Urinary bladder (tissue), 2 donors: ENCODE measurements around the gene SLC12A1. TPM values are rescaled to one million over a fixed set of nuclear protein-coding genes. Genes with fewer than 3 reads are reported as not detected.

Experiments used
- polyA plus RNA-seq: library from polyadenylated mRNA; stranded (reverse); fragments of 200-250 nt; gene quantifications from one replicate; pipeline ENCODE4 v1.2.3, GENCODE V29; 2013
- small RNA-seq: library from RNA; depleted of rRNA; stranded (forward); fragments of <200 nt; gene quantifications from one replicate; pipeline ENCODE3, GENCODE V24; 2014
- total RNA-seq: library from RNA; depleted of rRNA; stranded (reverse); fragments of >200 nt; gene quantifications from one replicate; pipeline ENCODE4 v1.2.3, GENCODE V29; 2014
- donor health status: healthy.

Gene SLC12A1
- total and polyA plus RNA-seq, 2 donors: 0.06 TPM; not detected in 1

Small RNAs within 50 kb of the gene (small RNA-seq; reads per million reads assigned to genes)
- not detected for gene RF00019

Other genes with a start within 250 kb of the SLC12A1 start
- 0.26 TPM for gene SLC24A5, start 85.3 kb upstream of the SLC12A1 start, total RNA-seq
- gene SLC24A5, start 85.3 kb upstream of the SLC12A1 start, polyA plus RNA-seq: not detected
- gene MYEF2, start 28.0 kb upstream of the SLC12A1 start, total RNA-seq: 22.2 TPM
- gene MYEF2, start 28.0 kb upstream of the SLC12A1 start, polyA plus RNA-seq: 7.1 TPM
- gene CTXN2, start 14.6 kb upstream of the SLC12A1 start, total RNA-seq: not detected
- 0.06 TPM for gene CTXN2, start 14.6 kb upstream of the SLC12A1 start, polyA plus RNA-seq
- gene DUT, start 125.1 kb downstream of the SLC12A1 start, total RNA-seq: 80.7 TPM
- 103 TPM for gene DUT, start 125.1 kb downstream of the SLC12A1 start, polyA plus RNA-seq